HUDEP-2 (cell line): ENCODE measurements around the gene VEPH1.
"Not testable (repeated sequence)": the region's sequence is repeated elsewhere in the genome, so short reads cannot be mapped to it uniquely, and the experiment has no call there.

Experiments used
- DNase-seq, 76 experiments: peaks; one replicate each; lab custom pipeline; 2025; ENCODE audit not compliant: unreplicated experiment in 76 of 76; lab: John Stamatoyannopoulos, UW

The VEPH1 gene

GRCh38 chr3:157355276-157355675 is 147.9 kb downstream of the VEPH1 start:
- DNase-seq = no peak

- DNase-seq = peak in 5 of 76 experiments; percentile 0 to 17 (median 7)
Measured at GRCh38 chr3:157354722-157355121, 148.5 kb downstream of the VEPH1 start.

DNA sequence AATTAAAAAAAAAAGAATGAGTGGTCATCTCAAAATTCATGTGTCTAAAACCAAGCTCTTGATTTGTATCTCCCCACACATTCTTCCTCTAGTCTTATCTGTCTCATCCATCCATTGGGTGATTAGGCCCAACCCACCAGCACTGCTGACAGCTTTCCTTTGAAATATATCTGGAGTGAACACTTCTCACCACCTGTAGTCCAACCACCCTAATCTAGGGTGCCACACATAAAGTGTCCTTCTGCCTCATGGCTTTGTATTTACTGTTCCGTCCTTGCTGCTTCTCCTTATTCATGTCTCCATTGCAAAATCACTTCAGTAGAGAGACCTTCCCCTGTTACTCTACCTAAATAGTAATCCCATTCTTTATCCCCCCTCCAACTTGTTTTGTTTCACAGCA is 149.0 kb downstream of the VEPH1 start:
- peak in 6 of 76 experiments; percentile 4 to 21 (median 6) for DNase-seq

GRCh38 chr3:157353652-157354051 is 149.6 kb downstream of the VEPH1 start:
- no peak for DNase-seq

DNA sequence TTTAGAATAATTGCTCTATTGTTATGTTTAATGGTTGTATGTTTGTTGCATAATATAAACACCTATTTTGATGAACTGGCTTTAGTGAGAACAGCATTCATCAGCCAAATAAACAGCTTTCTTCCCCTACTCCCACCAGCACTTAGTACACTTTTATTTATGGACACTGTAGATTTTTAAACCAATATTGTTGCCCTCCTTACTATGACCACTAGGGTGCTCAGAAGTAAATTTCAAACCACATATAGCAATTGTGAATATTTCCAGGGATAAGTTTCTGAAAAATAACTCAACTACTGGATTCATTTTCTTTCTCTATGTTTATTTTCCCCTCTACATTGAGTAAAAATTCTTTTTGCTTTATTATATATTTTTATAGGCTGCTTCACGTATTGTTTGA is 151.2 kb downstream of the VEPH1 start:
- DNase-seq = no peak

GRCh38 chr3:157350651-157351050 is 152.6 kb downstream of the VEPH1 start:
- DNase-seq = not testable (repeated sequence)

- not testable (repeated sequence) for DNase-seq
Measured at GRCh38 chr3:157348304-157349075, 154.7 kb downstream of the VEPH1 start.

- peak in 1 of 76 experiments; percentile 2 for DNase-seq
Measured at GRCh38 chr3:157347577-157348303, 155.5 kb downstream of the VEPH1 start.

DNA sequence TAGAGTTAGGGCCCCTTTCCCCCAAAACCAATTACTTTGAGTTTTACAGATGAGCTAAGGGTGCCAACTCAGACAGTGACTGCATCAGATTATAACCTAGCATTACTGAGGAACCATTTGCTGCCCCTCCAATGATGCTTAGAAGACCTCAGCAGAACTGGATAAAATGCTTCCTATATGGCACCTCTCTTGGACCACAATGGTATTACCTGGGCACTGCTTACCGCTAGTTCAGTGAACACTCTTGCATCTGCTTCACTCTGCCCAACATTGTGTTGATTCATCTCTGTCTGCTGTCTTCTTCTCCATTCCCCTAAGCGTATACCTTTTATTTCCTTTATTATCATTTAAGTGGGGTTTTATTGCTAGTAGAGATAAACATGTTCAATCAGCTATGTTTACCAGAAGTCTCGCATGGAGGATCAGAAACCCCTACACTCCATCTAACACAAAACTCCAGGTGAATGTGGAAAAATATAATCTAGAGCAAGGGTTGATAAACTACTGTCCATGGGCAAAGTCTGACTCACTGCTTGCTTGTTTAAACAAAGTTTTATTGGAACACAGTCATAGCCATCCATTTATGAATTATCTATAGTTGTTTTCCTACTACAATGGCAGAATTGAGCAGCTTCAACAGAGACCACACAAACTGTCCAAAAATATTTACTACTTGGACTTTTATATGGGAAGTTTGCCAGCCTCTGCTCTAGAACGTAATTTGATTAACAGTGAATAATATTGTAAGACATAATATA is 166.8 kb downstream of the VEPH1 start:
- DNase-seq = no peak

GRCh38 chr3:157335233-157336076 is 167.8 kb downstream of the VEPH1 start:
- no peak for DNase-seq

GRCh38 chr3:157333551-157333991 is 169.6 kb downstream of the VEPH1 start:
- no peak for DNase-seq

GRCh38 chr3:157330206-157330605 is 173.0 kb downstream of the VEPH1 start:
- no peak for DNase-seq

DNA sequence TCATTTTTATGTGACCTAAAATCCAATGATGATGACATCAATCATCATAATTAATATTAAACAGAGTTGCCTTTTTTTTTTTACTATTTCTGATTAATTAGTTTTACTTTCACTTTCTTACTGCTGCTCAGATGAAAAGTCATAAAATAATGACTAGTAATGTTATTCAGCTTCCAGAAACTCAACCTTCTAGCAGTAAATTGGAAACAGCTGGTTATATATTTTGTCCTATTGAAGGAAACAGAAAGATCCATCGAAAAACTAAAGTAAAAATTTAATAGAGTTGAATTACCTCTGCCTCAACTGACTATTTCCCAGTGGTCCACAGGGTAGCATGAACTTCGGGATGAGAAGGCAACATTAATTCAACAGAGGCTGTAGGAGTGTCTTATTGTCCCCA is 173.7 kb downstream of the VEPH1 start:
- DNase-seq = no peak

DNA sequence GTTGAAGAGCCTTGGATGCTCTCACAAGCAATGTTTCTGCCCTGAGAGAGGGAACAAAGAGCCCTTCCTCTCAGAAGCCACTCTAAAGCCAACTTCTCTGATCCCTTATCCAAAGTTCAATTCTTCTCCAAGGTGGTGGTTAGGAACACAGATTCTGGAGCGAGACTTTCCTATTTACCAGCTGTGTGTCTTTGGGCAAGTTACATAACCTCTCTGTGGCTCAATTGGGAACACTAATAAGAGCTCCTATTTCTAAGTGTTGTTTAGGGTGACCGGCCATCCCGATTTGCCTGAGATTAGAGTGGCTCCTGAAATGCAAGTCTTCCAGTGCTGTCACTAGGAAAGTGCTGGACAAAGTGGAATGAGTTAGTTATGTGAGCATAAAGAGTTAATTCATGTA is 175.4 kb downstream of the VEPH1 start:
- DNase-seq = no peak

GRCh38 chr3:157327018-157327417 is 176.2 kb downstream of the VEPH1 start:
- no peak for DNase-seq

DNA sequence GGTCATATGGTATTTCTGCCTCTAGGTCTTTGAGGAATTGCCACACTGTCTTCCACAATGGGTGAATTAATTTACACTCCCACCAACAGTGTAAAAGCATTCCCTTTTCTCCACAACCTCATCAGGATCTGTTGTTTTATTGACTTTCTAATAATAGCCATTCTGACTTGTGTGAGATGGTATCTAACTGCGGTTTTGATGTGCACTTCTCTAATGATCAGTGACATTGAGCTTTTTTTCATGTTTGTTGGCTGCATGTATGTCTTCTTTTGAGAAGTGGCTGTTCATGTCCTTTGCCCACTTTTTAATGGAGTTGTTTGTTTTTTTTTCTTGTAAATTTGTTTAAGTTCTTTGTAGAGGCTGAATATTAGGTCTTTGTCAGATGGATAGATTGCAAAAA is 178.3 kb downstream of the VEPH1 start:
- DNase-seq = not testable (repeated sequence)

- DNase-seq = no peak
Measured at GRCh38 chr3:157323360-157323759, 179.9 kb downstream of the VEPH1 start.

DNA sequence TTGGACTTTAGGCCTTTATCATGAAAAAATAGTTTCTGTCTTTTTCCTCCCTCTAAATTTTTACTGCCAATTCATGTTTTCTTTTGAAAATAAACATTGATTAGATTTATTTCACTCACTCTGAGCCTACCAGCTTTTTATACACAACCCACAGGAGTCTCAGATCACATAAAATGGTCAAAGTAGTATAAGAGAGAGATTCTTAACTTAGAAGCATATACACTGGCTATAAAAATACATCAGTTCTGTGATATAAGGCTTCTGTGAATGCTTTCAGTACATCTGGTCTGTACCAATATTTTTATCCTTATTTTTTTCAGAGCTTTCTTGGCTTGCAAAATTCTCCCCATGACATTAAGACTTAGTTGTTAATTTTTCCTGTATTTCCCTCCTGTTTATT is 183.5 kb downstream of the VEPH1 start:
- DNase-seq = no peak

GRCh38 chr3:157318639-157319288 is 184.5 kb downstream of the VEPH1 start:
- no peak for DNase-seq

- DNase-seq = no peak
Measured at GRCh38 chr3:157317895-157318294, 185.3 kb downstream of the VEPH1 start.
